ENCODE data around the gene SORCS2. TPM values are rescaled to one million over a fixed set of nuclear protein-coding genes. Genes with fewer than 3 reads are reported as not detected.

SORCS2 gene
- total and polyA plus RNA-seq, 3 donors from 2014 or later: 2.7 to 4.6 (median 2.9) TPM

DNA sequence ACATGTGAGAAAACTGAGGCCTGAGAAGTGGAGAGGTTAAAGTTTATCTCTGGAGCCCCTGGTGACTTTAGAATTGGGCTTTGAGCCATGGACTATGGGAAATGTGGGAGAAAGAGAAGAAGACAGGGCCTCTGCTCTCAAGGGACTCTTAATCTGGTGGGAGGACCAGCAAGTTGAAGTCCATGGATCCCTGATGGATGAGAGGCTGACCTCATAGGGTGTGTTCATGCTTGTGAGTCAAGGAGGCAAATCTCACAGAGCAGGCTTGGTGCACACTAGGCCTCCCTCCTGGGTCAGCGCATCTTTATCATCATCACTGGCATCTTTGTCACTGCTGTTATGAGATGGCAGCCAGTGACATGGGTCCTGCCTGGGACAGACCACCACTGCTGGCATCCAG lies 535.4 kb downstream of the SORCS2 start:
- no peak for TF ChIP-seq POLR2A (IDR thresholded peaks at IDR 0.05)
- TF ChIP-seq, protein P1, sequence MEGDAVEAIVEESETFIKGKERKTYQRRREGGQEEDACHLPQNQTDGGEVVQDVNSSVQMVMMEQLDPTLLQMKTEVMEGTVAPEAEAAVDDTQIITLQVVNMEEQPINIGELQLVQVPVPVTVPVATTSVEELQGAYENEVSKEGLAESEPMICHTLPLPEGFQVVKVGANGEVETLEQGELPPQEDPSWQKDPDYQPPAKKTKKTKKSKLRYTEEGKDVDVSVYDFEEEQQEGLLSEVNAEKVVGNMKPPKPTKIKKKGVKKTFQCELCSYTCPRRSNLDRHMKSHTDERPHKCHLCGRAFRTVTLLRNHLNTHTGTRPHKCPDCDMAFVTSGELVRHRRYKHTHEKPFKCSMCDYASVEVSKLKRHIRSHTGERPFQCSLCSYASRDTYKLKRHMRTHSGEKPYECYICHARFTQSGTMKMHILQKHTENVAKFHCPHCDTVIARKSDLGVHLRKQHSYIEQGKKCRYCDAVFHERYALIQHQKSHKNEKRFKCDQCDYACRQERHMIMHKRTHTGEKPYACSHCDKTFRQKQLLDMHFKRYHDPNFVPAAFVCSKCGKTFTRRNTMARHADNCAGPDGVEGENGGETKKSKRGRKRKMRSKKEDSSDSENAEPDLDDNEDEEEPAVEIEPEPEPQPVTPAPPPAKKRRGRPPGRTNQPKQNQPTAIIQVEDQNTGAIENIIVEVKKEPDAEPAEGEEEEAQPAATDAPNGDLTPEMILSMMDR (IDR thresholded peaks at IDR 0.05): no peak
- 100% methylated on average over 1 of the region's 1 CpG; no CpG with 5 or more reads in 1 of the 2 donors for WGBS, 2 donors
- H3K4me3 ChIP-seq: no peak overlapping the region

DNA sequence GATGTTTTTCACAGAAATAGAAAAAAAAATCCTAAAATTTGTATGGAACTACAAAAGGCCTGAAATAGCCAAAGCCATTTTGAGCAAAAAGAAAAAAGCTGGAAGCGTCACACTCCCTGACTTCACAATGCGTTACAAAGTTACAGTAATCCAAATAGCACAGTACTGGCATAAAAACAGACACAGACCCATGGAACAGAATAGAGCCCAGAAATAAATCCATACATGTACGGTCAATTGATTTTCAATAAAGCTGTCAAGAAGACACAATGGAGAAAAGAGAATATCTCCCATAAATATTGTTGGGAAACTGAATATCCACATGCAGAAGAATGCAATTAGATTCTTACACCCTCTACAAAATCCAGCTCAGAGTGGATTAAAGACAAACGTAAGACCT lies 539.1 kb downstream of the SORCS2 start:
- Histone ChIP-seq H3K4me1 (no peaks in the 10 kb centered on the region), H3K4me3 (no peak overlapping the region), H3K9me3 (no peaks in the 10 kb centered on the region), H3K27ac (no peak overlapping the region), H3K36me3 (ENCODE audit: low read depth, missing control alignments) (no peaks in the 10 kb centered on the region), H3K27me3 (no peaks in the 10 kb centered on the region)
- no peak for DNase-seq
- TF ChIP-seq, protein P1 (IDR thresholded peaks at IDR 0.05): no peak
- WGBS, 2 donors: 82 to 84% methylated on average over 4 of the region's 4 CpGs
- intact Hi-C loops (cut with DNase I; ENCODE audit: low total_unique reads): no loop called here

More for the DNA sequence above, 535.4 kb downstream of the SORCS2 start:
- H3K27me3 ChIP-seq: no peaks in the 10 kb centered on the region
- no peak for DNase-seq
- no peaks in the 10 kb centered on the region for H3K4me1 ChIP-seq
- intact Hi-C loops (cut with DNase I; ENCODE audit: low total_unique reads): no loop called here
- no peak overlapping the region for H3K27ac ChIP-seq
- H3K9me3 ChIP-seq: no peaks in the 10 kb centered on the region
- no peaks in the 10 kb centered on the region for H3K36me3 ChIP-seq (ENCODE audit: low read depth, missing control alignments)

DNA sequence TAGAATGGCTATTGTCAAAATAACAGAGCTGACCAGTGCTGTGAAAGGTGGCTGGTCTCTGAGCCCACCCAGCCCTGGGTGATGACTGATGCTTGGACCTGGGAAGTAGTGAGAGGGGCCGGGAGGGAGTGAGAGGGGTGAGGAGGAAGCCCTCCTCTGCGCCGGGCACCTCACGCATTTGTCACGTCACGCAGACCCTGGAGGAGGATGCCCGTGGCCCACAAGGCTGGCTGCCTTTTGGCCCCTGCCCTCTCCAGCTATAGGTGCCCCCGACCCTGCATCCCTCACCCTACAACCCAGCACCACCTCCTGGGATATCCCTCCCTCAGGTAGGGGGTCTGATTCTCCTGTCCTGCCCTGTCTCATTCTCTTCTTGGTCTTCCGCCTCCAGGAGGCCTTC lies 539.9 kb downstream of the SORCS2 start:
- no peak for DNase-seq
- intact Hi-C loops (cut with DNase I; ENCODE audit: low total_unique reads): no loop called here
- no peaks in the 10 kb centered on the region for H3K27me3 ChIP-seq
- H3K36me3 ChIP-seq (ENCODE audit: low read depth, missing control alignments): no peaks in the 10 kb centered on the region
- no peak overlapping the region for H3K27ac ChIP-seq
- H3K4me1 ChIP-seq: no peaks in the 10 kb centered on the region
- 86 to 90% methylated on average over 8 to 9 of the region's 9 CpGs for WGBS, 2 donors
- TF ChIP-seq, protein P1 (IDR thresholded peaks at IDR 0.05): no peak
- TF ChIP-seq POLR2A (IDR thresholded peaks at IDR 0.05): no peak
- H3K4me3 ChIP-seq: no peak overlapping the region
- no peaks in the 10 kb centered on the region for H3K9me3 ChIP-seq

DNA sequence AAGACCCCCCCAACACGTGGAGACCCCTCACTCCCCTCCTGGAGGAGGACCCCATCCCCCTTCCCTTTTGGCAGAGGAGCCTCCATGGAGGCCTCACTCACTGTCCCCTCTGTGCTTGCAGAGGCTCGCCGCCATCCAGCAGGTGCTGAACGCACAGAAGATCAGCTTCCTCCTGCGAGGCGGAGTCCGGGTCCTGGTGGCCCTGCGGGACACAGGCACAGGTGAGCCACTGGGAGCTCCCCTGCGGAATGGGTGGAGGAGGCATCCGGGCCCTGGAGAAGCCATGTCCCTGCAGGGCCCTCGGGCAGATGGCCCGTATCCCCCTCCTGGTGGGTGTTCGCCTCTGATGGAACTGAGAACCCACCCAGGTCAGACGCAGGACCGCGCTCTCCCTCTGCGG lies 540.9 kb downstream of the SORCS2 start:
- DNase-seq: no peak
- Histone ChIP-seq H3K36me3 (ENCODE audit: low read depth, missing control alignments) (no peaks in the 10 kb centered on the region), H3K27me3 (no peaks in the 10 kb centered on the region), H3K4me3 (no peak overlapping the region), H3K27ac (no peak overlapping the region), H3K4me1 (no peaks in the 10 kb centered on the region), H3K9me3 (no peaks in the 10 kb centered on the region)
- TF ChIP-seq, protein P1 (IDR thresholded peaks at IDR 0.05): no peak
- TF ChIP-seq POLR2A (IDR thresholded peaks at IDR 0.05): no peak
- intact Hi-C loops (cut with DNase I; ENCODE audit: low total_unique reads): no loop called here
- WGBS, 2 donors: 89 to 97% methylated on average over 8 to 13 of the region's 17 CpGs

DNA sequence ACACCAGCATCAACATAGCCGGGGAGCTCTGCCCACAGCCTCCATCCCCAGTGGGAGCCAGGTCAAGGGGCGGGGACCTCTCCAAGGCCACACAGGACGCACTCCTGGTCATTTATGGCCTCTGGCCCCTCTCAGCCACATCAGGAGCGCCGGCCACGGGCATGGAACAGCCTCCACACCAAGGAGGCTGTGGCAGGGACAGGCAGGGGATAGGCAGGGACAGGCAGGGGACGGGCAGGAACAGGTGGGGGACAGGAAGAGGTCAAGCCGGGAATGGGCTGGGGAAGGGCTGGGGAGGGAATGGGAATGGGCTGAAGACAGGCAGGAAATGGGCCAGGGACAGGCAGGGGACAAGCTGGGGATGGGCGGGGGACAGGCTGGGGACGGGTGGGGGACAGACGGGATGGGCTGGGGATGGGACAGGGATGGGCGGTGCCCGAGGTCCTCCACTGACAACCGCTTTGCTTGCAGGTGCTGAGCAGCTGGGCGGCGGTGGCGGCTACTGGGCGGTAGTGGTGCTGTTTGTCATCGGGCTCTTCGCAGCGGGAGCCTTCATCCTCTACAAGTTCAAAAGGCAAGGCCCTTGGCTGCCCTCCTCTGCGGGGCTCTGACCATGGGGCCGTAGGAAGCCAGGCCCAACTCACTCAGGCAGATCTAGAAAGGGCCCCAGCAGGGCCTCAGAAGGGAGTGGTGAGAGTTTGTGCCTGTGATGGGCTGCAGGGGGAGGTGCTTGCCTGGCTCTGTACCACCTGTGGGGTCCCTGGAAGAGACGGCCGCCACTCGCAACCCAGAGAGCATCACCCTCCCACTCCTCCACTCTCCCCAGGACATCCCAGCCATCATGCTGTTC lies 541.7 kb downstream of the SORCS2 start:
- no peak for DNase-seq
- Histone ChIP-seq H3K4me1 (no peaks in the 10 kb centered on the region), H3K27ac (no peak overlapping the region), H3K27me3 (no peaks in the 10 kb centered on the region), H3K4me3 (no peak overlapping the region), H3K36me3 (ENCODE audit: low read depth, missing control alignments) (no peaks in the 10 kb centered on the region), H3K9me3 (no peaks in the 10 kb centered on the region)
- no peak for TF ChIP-seq POLR2A (IDR thresholded peaks at IDR 0.05)
- TF ChIP-seq, protein P1 (IDR thresholded peaks at IDR 0.05): no peak
- 79 to 80% methylated on average over 7 to 25 of the region's 26 CpGs for WGBS, 2 donors
- intact Hi-C loops (cut with DNase I; ENCODE audit: low total_unique reads): no loop called here
